Left lung (tissue), 10 donors: ENCODE results near the gene SHFL. TPM values are rescaled to one million over a fixed set of nuclear protein-coding genes. Genes with fewer than 3 reads are reported as not detected.

Experiments used
- ATAC-seq: fragments of 200-7000 bp; cut with Tn5 transposase; one replicate; pipeline ENCODE4 v1.9.1; 2020; ENCODE audit warnings: moderate library complexity
- DNase-seq, 4 donors: peaks; one replicate each; pipeline ENCODE4 v3.0.0-alpha.2; 2013 to 2020
- H3K27ac ChIP-seq, 2 donors: fragments of 200-600 bp; sonication (generic) in 1 of 2; one replicate each; pipeline versions ENCODE4 v1.5.0 to v1.8.0; 2020 to 2021
- H3K27me3 ChIP-seq, 2 donors: fragments of 200-600 bp; sonication (generic) in 1 of 2; one replicate each; pipeline versions ENCODE4 v1.5.0 to v1.8.0; 2020 to 2021
- H3K36me3 ChIP-seq, 2 donors: fragments of 200-600 bp; sonication (generic) in 1 of 2; one replicate each; pipeline versions ENCODE4 v1.5.0 to v1.8.0; 2020 to 2021
- H3K4me1 ChIP-seq, 2 donors: fragments of 200-600 bp; one replicate each; pipeline ENCODE4 v1.8.0; 2021
- H3K4me3 ChIP-seq, 2 donors: fragments of 200-600 bp; sonication (generic) in 1 of 2; one replicate each; pipeline versions ENCODE4 v1.5.0 to v1.8.0; 2020 to 2021; ENCODE audit warnings: mild to moderate bottlenecking in 1 of 2
- H3K9me3 ChIP-seq, 2 donors: fragments of 200-600 bp; sonication (generic) in 1 of 2; one replicate each; pipeline versions ENCODE4 v1.5.0 to v1.8.0; 2020 to 2021
- CTCF ChIP-seq, 2 donors: fragments of 200-600 bp; sonication (generic) in 1 of 2; IDR thresholded peaks; one replicate each; pipeline versions ENCODE4 v1.5.0 to v1.8.0; 2021; ENCODE audit warnings: antibody characterized with exemption in 2 of 2
- intact Hi-C, 2 donors: fragments of 100-400 bp; cut with DNase I; formaldehyde crosslinking; loops; one replicate each; pipeline versions ENCODE4 v1.11.2 to v1.14.2; 2022
- polyA plus RNA-seq, 6 donors: library from polyadenylated mRNA; unstranded; fragments of 120-200 nt; gene quantifications; one replicate each; pipeline ENCODE4 v1.2.1, GENCODE V29; 2013; ENCODE audit not compliant: insufficient read length in 6 of 6
- total RNA-seq, 2 donors: library from RNA; stranded (reverse); fragmentation: NEBNext Ultra II Directional; extraction: Animal tissue kit (Norgen Biotek cat#: 25700); gene quantifications; one replicate each; pipeline ENCODE4 v1.2.1, GENCODE V29; 2021
- donor health status: DM: no; HTN: yes; CAD: no.
- donor health status: DM: no; HTN: no; CAD: no.

Gene SHFL
- total and polyA plus RNA-seq, 8 donors, result 28.8 to 41.6 (median 35.8) TPM

GRCh38 chr19:10074153-10074552 is 12.0 kb upstream of the SHFL start:
- peak; percentile 32 for ATAC-seq

GRCh38 chr19:10076535-10076934 is 9.6 kb upstream of the SHFL start:
- no peaks in the 10 kb centered on the region for H3K36me3 ChIP-seq
- no peaks in the 10 kb centered on the region for H3K27me3 ChIP-seq
- no peak overlapping the region for H3K27ac ChIP-seq
- no peak for DNase-seq
- intact Hi-C loops, result no loop called here
- no peaks in the 10 kb centered on the region for H3K4me1 ChIP-seq
- peaks cover 0 to 11% of the 10 kb centered on the region in 2 donors for H3K9me3 ChIP-seq
- no peak for TF ChIP-seq CTCF (IDR thresholded peaks at IDR 0.05)
- ATAC-seq, result no peak
- no peak overlapping the region for H3K4me3 ChIP-seq

More at GRCh38 chr19:10074153-10074552, 12.0 kb upstream of the SHFL start:
- H3K4me3 ChIP-seq, result no peak overlapping the region
- H3K27ac ChIP-seq, result no peak overlapping the region
- peaks cover 0 to 3% of the 10 kb centered on the region in 2 donors for H3K27me3 ChIP-seq
- no peaks in the 10 kb centered on the region for H3K36me3 ChIP-seq
- DNase-seq, result no peak
- peak in 1 of 2 donors; percentile 24 for TF ChIP-seq CTCF (IDR thresholded peaks at IDR 0.05)
- peaks cover 0 to 11% of the 10 kb centered on the region in 2 donors for H3K9me3 ChIP-seq
- no peaks in the 10 kb centered on the region for H3K4me1 ChIP-seq
- intact Hi-C loops, result no loop called here

- ATAC-seq, result peak; percentile 64
Measured at GRCh38 chr19:10078329-10078728, 7.8 kb upstream of the SHFL start.

GRCh38 chr19:10079031-10079453 is 7.1 kb upstream of the SHFL start:
- Histone ChIP-seq H3K27ac (no peak overlapping the region), H3K4me1 (no peaks in the 10 kb centered on the region), H3K36me3 (no peaks in the 10 kb centered on the region), H3K9me3 (peaks cover 0 to 3% of the 10 kb centered on the region in 2 donors), H3K27me3 (no peaks in the 10 kb centered on the region), H3K4me3 (no peak overlapping the region)
- TF ChIP-seq CTCF (IDR thresholded peaks at IDR 0.05), result no peak
- intact Hi-C loops, result no loop called here
- ATAC-seq, result peak; percentile 35
- DNase-seq, result no peak

More at GRCh38 chr19:10078329-10078728, 7.8 kb upstream of the SHFL start:
- intact Hi-C loops, result no loop called here
- Histone ChIP-seq H3K36me3 (no peaks in the 10 kb centered on the region), H3K9me3 (peaks cover 0 to 9% of the 10 kb centered on the region in 2 donors), H3K27me3 (no peaks in the 10 kb centered on the region), H3K4me1 (no peaks in the 10 kb centered on the region), H3K27ac (no peak overlapping the region), H3K4me3 (no peak overlapping the region)
- TF ChIP-seq CTCF (IDR thresholded peaks at IDR 0.05), result no peak
- DNase-seq, result no peak

- ATAC-seq (no peak), DNase-seq (no peak)
- Histone ChIP-seq H3K9me3 (no peaks in the 10 kb centered on the region), H3K27me3 (no peaks in the 10 kb centered on the region), H3K36me3 (peaks cover 0 to under 1% of the 10 kb centered on the region in 2 donors), H3K4me3 (no peak overlapping the region), H3K4me1 (peaks cover 0 to 11% of the 10 kb centered on the region in 2 donors), H3K27ac (no peak overlapping the region)
- intact Hi-C loops, result no loop called here
- no peak for TF ChIP-seq CTCF (IDR thresholded peaks at IDR 0.05)
Measured at GRCh38 chr19:10083911-10084310, 2.2 kb upstream of the SHFL start.
